SK-N-SH (cell line): ENCODE data around the gene ZPR1.

Experiments
- CTCF ChIP-seq: fragments of 200-600 bp; sonication (generic); IDR thresholded peaks from 2 replicates; pipeline ENCODE4 v1.6.1; 2017; ENCODE audit warnings: antibody characterized with exemption, mild to moderate bottlenecking, moderate library complexity
- ELF1 ChIP-seq: IDR thresholded peaks from 2 replicates; pipeline ENCODE4 v1.4.0; 2012
- EP300 ChIP-seq, 2 experiments: IDR thresholded peaks; 2 replicates each; pipeline versions ENCODE4 v1.4.0 to v1.6.1; 2012; ENCODE audit warnings: borderline replicate concordance in 1 of 2, low read depth in 1 of 2, low read length in 1 of 2
- FOXM1 ChIP-seq: IDR thresholded peaks from 2 replicates; pipeline ENCODE4 v1.4.0; 2012; ENCODE audit warnings: low read depth, mild to moderate bottlenecking
- IRF3 ChIP-seq: fragments of 150-350 bp; IDR thresholded peaks from 2 replicates; pipeline ENCODE4 v1.6.1; 2016; ENCODE audit warnings: mild to moderate bottlenecking, low read depth, low read length
- MXI1 ChIP-seq: IDR thresholded peaks from 2 replicates; pipeline ENCODE4 v1.6.1; 2012; ENCODE audit warnings: mild to moderate bottlenecking, low read depth, low read length, improper control_type of control experiment
- NRF1 ChIP-seq: IDR thresholded peaks from 2 replicates; pipeline ENCODE4 v1.6.1; 2012; ENCODE audit warnings: low read depth, mild to moderate bottlenecking, low read length
- PBX3 ChIP-seq: IDR thresholded peaks from 2 replicates; pipeline ENCODE4; 2012
- POLR2AphosphoS5 ChIP-seq: IDR thresholded peaks from 2 replicates; pipeline ENCODE4 v1.6.1; 2012; ENCODE audit warnings: low read depth, low read length
- RAD21 ChIP-seq: IDR thresholded peaks from 2 replicates; pipeline ENCODE4 v1.6.1; 2012; ENCODE audit warnings: mild to moderate bottlenecking, low read length
- REST ChIP-seq: IDR thresholded peaks from 2 replicates; pipeline ENCODE4 v1.6.1; 2012; ENCODE audit warnings: mild to moderate bottlenecking, low read depth, low read length, moderate library complexity
- TF ChIP-seq, protein P1 (sequence below): IDR thresholded peaks from 2 replicates; pipeline ENCODE4 v1.4.0; 2012; ENCODE audit warnings: low read depth

GRCh38 chr11:116794851-116795250 lies 7.0 kb upstream of the ZPR1 start:
- TF ChIP-seq CTCF = no peak
- no peak for TF ChIP-seq POLR2AphosphoS5
- no peak for TF ChIP-seq NRF1
- TF ChIP-seq MXI1 = no peak
- no peak for TF ChIP-seq ELF1
- TF ChIP-seq RAD21 = no peak
- no peak for TF ChIP-seq IRF3
- TF ChIP-seq, protein P1, sequence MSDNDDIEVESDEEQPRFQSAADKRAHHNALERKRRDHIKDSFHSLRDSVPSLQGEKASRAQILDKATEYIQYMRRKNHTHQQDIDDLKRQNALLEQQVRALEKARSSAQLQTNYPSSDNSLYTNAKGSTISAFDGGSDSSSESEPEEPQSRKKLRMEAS = no peak
- TF ChIP-seq FOXM1 = no peak
- TF ChIP-seq REST = no peak
- TF ChIP-seq EP300 (IDR thresholded peaks at IDR 0.05; ENCODE audit: borderline replicate concordance in 1 of 2, low read depth in 1 of 2, low read length in 1 of 2) = no peak
- TF ChIP-seq PBX3 = no peak
